NT2/D1 (cell line): ENCODE data around the gene MYPN.

Experiments
- SUZ12 ChIP-seq: IDR thresholded peaks from 2 replicates; pipeline ENCODE4 v1.6.1; 2011; ENCODE audit not compliant: insufficient read length, insufficient read depth; ENCODE audit errors: extremely low read depth
- YY1 ChIP-seq: IDR thresholded peaks from 2 replicates; pipeline ENCODE4 v1.6.1; 2011; ENCODE audit not compliant: insufficient read length, insufficient read depth
- ZNF274 ChIP-seq: IDR thresholded peaks from 2 replicates; pipeline ENCODE4 v1.6.1; 2011; ENCODE audit warnings: mild to moderate bottlenecking, low read depth, low read length

GRCh38 chr10:68080853-68081431 is 28.3 kb upstream of the MYPN start:
- TF ChIP-seq ZNF274 (no peak), YY1 (no peak), SUZ12 (no peak)
